HL-60 (cell line): ENCODE results near the gene MRPL20.

ENCODE experiments used
- GABPA ChIP-seq: IDR thresholded peaks from 2 replicates; pipeline ENCODE4 v1.6.1; 2012; ENCODE audit warnings: low read depth
- SPI1 ChIP-seq: IDR thresholded peaks from 2 replicates; pipeline ENCODE4 v1.6.1; 2012; ENCODE audit warnings: low read depth, mild to moderate bottlenecking, borderline replicate concordance
- TF ChIP-seq, protein P1 (sequence below): IDR thresholded peaks from one replicate; pipeline ENCODE4 v1.5.1; 2011; ENCODE audit warnings: low read length, control low read depth, inconsistent platforms; ENCODE audit not compliant: insufficient read depth
- TF ChIP-seq, protein P2 (sequence below): IDR thresholded peaks from 2 replicates; pipeline ENCODE4 v1.6.1; 2012; ENCODE audit warnings: low read depth; ENCODE audit not compliant: insufficient replicate concordance

DNA sequence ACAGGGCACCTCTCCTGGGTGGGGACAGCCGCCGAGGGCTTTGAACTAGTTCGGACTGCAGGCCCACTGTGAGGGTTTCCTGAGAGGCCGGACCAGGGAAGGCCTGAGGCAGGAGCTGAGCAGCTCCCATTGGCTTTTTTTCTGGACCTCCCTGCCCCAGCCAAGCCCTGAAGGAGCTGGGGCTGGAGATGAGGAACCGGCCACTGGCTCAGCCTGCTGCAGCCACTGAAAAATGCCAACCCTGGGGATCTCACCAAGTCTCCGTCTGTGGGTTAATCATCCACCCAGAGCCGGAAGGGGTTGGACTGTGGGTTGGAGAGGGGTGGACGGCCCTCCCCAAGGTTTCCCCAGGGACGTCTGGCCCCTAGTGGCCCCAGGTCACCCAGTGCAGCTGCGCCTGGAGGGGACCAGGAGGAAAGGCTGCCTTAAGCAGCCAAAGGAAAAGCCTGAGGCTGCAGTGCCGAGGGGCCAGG is 30.8 kb upstream of the MRPL20 start:
- TF ChIP-seq, protein P1, sequence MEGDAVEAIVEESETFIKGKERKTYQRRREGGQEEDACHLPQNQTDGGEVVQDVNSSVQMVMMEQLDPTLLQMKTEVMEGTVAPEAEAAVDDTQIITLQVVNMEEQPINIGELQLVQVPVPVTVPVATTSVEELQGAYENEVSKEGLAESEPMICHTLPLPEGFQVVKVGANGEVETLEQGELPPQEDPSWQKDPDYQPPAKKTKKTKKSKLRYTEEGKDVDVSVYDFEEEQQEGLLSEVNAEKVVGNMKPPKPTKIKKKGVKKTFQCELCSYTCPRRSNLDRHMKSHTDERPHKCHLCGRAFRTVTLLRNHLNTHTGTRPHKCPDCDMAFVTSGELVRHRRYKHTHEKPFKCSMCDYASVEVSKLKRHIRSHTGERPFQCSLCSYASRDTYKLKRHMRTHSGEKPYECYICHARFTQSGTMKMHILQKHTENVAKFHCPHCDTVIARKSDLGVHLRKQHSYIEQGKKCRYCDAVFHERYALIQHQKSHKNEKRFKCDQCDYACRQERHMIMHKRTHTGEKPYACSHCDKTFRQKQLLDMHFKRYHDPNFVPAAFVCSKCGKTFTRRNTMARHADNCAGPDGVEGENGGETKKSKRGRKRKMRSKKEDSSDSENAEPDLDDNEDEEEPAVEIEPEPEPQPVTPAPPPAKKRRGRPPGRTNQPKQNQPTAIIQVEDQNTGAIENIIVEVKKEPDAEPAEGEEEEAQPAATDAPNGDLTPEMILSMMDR = no peak
- TF ChIP-seq, protein P2, sequence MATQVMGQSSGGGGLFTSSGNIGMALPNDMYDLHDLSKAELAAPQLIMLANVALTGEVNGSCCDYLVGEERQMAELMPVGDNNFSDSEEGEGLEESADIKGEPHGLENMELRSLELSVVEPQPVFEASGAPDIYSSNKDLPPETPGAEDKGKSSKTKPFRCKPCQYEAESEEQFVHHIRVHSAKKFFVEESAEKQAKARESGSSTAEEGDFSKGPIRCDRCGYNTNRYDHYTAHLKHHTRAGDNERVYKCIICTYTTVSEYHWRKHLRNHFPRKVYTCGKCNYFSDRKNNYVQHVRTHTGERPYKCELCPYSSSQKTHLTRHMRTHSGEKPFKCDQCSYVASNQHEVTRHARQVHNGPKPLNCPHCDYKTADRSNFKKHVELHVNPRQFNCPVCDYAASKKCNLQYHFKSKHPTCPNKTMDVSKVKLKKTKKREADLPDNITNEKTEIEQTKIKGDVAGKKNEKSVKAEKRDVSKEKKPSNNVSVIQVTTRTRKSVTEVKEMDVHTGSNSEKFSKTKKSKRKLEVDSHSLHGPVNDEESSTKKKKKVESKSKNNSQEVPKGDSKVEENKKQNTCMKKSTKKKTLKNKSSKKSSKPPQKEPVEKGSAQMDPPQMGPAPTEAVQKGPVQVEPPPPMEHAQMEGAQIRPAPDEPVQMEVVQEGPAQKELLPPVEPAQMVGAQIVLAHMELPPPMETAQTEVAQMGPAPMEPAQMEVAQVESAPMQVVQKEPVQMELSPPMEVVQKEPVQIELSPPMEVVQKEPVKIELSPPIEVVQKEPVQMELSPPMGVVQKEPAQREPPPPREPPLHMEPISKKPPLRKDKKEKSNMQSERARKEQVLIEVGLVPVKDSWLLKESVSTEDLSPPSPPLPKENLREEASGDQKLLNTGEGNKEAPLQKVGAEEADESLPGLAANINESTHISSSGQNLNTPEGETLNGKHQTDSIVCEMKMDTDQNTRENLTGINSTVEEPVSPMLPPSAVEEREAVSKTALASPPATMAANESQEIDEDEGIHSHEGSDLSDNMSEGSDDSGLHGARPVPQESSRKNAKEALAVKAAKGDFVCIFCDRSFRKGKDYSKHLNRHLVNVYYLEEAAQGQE = no peak
- no peak for TF ChIP-seq SPI1
- TF ChIP-seq GABPA = no peak
